ENCODE data around the gene STUM.
"Not testable (repeated sequence)": the region's sequence is repeated elsewhere in the genome, so short reads cannot be mapped to it uniquely, and the experiment has no call there.

Gene STUM

GRCh38 chr1:226628612-226629155 is 80.1 kb downstream of the STUM start:
- no peak for DNase-seq

GRCh38 chr1:226629210-226629895 is 80.8 kb downstream of the STUM start:
- peak; percentile 55 for DNase-seq

- DNase-seq: peak; percentile 53
Observed at GRCh38 chr1:226629896-226630550, 81.5 kb downstream of the STUM start.

DNA sequence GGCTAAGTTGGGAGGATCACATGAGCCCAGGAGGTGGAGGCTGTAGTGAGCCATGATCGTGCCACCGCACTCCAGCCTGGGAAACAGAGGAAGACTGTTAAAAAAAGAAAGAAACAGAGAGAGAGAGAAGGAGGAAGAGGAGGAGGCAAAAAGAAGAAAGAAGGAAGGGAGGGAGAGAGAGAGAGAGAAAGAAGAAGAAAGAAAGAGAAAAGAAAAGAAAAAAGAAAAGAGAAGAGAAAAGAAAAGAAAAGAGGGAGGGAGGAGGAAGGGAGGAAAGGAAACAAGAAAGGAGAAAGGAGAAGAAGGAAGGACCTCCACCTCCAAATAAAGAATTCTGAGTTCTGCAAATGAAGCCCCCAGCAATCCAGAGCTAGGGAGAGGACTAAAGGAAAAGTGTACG is 82.0 kb downstream of the STUM start:
- DNase-seq: no peak

DNA sequence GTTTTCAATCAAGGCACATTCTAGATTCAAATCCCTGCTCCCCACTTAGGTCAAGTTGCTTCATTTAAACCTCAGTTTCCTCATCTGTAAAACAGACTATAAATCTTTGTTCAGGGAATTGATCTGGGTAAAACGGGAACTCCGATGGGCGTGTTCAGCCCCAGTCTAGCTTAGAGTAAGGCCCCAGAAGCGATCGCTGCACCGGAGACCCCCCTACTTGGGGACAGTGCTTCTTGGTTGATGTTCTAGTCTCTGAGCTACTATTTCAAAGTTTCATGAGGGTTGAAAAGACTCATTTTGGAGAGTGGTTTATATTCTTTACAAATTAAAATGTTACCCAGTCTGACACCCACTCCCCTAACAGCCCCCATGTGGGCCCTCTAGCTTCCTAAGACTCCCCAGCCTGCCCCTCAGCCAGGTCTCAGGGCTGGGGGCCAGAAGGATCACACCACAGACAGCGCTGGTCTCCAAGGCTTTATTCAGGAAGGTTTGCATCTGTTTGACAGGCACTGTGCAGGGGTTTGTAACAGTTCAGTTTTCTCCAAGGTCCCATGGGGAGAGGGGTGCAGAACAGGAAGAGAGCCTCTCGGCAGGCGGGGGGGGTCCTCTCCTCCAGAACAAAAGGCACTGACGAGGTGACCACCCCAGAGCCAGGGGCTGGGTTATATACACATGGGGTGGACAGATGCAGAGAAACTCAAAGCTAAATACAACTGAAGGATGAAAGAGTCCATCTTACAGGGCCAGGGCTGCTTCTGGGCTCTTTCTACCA is 82.9 kb downstream of the STUM start:
- peak; percentile 54 for DNase-seq

DNA sequence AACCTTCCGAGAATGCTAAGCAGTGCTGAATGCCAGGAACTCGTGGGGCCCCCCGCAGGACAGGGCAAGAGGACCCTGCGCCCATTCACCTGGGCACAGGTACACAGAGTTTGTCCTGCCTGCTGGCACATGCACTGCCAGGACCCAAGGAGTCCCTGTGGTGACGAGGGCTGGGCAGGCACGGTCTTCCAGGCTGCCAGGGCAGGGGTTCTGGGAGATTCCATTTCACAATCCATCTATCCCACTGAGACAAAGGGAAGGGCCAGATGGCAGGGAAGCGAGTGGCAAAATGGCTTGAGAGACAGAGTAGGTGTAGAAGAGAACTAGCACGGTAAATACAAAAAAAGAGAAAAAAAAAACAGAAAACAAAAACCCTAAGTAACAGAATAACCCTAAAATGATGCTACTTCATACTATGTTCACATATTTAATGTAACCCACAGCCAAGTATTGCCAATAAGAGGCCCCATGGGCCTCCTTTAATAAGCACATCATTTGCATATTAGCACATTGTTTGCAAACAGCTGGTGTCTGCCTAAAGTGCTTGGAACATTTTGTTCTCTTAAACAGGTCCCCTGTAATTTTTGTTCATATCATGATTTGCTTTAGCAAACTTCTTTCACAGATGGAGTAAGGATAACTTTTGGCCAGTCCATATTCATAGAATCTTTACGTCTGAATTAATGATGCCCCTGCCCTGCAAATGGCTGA is 83.8 kb downstream of the STUM start:
- DNase-seq: peak; percentile 58

DNA sequence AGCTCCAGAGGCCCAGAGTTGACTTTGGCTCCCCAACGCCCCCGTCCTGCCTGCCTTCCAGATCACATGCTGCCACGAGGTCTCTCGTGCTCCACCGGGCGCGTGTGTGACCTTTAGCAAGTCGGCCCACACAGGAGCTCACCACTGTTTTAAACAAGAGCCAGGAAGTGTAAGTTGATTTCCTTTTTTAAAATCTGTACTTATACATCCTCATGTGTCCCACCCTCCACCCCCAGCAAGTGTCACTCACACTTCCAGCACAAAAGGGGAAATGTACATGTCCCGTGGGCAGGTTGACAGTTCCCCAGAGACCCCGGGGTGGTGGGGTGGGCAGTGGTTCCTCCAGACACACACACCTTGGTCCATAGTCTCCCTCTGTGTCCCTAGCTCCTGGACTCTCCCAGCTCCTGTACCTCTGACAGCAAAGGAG is 84.4 kb downstream of the STUM start:
- DNase-seq: peak; percentile 85

GRCh38 chr1:226633541-226634165 is 85.1 kb downstream of the STUM start:
- DNase-seq: no peak

GRCh38 chr1:226634166-226634588 is 85.6 kb downstream of the STUM start:
- DNase-seq: peak; percentile 95

DNA sequence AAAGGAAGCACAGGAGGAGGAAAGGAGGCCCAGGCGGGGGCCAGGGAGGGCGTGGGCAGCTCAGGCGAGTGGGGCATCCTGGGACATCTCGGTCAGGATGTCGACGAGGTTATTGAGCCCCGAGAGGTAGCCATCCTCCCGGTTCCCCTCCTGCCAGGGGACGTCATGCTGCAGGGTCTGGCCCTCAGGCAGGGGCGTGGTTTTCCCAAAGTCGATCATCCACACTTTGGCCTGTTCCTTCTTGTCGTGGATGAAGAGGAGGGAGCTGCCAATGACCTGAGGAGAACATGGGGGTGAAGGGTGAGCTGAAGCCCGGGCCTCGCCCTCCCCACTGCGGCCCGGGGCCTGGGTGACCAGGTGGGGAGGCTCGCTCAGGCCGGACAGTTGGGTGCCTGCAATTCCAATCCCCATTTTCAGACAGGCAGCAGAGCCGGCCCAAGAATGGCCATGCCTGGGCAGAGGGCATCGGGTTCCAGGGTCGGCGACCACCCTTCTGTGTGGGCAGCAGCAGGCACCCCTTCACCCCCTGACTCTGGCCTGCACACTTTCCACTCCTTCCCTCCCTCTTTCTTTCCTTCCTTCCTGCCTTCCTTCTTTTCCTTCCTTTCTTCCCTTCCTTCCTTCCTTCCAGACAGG is 86.2 kb downstream of the STUM start:
- peak; percentile 58 for DNase-seq

DNA sequence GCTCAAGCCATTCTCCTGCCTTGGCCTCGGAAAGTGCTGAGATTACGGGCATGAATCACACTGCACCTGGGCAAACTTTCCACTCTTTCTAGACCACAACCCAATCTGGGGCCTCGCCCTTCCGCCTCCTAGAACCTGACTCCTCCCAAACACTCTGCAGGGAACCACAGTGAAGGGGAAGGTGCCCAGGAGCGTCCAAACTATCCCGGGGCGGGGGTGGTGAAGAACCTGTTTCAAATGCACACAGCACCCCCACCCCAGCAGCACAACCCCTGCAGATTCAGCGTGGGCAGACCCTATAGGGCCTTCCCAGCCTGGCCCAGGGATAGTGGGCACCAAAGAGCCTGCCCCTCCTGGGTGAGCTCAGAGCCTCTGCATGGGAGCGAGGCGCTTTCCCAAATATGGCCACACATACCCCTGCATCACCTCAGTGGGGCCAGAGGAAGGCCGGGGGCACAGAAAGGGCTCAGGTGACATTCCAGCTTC is 86.9 kb downstream of the STUM start:
- DNase-seq: peak; percentile 73

DNA sequence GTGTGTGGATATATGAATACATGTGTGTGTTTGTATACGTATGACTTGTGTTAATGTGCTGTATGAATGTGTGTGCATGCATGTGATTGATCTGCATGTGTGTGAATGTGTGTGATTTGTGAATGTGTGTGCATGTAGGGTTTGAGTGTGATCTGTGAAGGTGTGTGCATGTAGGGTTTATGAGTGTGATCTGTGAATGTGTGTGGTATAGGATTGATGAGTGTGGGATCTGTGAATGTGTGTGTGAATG is 88.2 kb downstream of the STUM start:
- DNase-seq: no peak

GRCh38 chr1:226637147-226637935 is 88.8 kb downstream of the STUM start:
- peak; percentile 55 for DNase-seq

GRCh38 chr1:226638001-226638601 is 89.5 kb downstream of the STUM start:
- peak; percentile 54 for DNase-seq

GRCh38 chr1:226638608-226639007 is 90.0 kb downstream of the STUM start:
- DNase-seq: peak; percentile 44

- not testable (repeated sequence) for DNase-seq
Observed at GRCh38 chr1:226639206-226639605, 90.6 kb downstream of the STUM start.

DNA sequence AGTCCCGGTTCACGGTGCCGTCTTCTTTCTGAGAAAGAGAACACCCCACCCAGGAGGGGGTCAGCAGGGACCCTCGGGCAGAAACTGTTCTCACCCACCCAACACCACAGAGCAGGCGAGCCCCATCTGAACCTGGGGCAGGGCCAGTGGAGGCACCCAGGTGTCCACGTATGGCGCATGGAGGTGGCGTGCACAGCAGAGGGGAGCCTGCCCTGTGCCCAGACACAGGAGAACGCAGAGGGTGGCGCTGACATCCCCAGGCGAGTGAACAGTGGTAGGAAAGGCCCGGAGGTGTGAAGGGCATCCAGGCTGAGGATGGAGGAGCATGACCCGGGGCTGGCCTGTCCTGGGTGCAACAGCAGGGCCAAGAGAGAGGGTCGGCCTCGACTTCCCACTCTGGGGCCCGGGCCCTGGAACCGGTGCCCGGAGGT is 91.1 kb downstream of the STUM start:
- no peak for DNase-seq

DNA sequence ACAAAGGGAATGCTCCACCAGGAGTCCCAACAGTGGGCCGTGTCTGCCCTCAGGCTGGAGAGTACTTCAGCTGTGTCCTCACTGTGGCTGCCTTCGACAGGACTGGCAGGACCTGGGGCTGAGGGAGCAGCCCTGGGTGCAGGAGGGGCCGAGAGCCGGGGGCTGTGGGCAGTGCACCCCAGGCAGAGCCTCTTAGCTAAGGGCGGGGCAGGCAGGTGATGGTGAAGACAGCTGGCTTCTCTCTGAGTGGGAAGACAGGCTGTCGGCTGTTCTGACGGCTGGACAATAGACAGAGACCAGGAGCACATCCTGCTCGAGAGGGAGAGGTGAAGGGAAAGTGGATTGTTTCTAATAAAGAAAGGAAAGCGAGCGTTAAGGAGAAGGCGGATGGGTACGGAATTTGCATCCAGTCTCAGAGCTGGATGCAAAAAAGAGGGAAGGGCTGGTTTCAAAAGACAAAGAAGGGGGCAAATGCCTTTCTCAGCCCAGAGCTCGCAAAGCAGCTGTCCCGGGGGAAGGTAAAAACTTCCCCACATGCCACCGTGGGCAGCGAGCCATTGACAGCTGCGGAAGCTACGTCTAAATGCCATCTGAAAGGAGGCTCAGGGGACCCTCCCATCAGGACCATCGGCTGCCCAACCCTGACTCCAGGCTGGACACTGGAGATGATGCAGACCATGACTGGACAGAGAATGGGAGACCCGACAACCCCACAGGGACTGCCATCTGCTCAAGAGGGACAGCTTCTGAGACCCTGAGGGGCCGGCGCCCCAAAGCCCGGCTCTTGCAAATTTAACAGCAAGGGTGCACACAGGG is 92.0 kb downstream of the STUM start:
- DNase-seq: no peak

- DNase-seq: no peak
Observed at GRCh38 chr1:226641671-226642231, 93.2 kb downstream of the STUM start.
